Neural progenitor cell (in vitro differentiated cells): Measurements from ENCODE around the gene HDAC4. TPM values are rescaled to one million over a fixed set of nuclear protein-coding genes. Genes with fewer than 3 reads are reported as not detected.
A peak's percentile ranks its signal among the peaks of the same experiment; 100 is the strongest.

Experiments used
- DNase-seq: peaks from one replicate; pipeline ENCODE4 v3.0.0-alpha.2; 2016; ENCODE audit warnings: low spot score
- H2AFZ ChIP-seq: fragments of 200-600 bp; sonication (generic); replicated peaks from 2 replicates; pipeline ENCODE4 v1.6.1; 2016; ENCODE audit warnings: antibody characterized with exemption
- H3F3A ChIP-seq: fragments of 200-600 bp; sonication (generic); 2 replicates; pipeline ENCODE4 v1.6.1; 2016; ENCODE audit warnings: antibody characterized with exemption, low read depth
- H3K27ac ChIP-seq: fragments of 200-600 bp; sonication (generic); 2 replicates; pipeline ENCODE4 v1.5.1; 2016; ENCODE audit warnings: mild to moderate bottlenecking
- H3K27me3 ChIP-seq: fragments of 200-600 bp; sonication (generic); 2 replicates; pipeline ENCODE4 v1.6.1; 2016; ENCODE audit warnings: mild to moderate bottlenecking, moderate library complexity
- H3K36me3 ChIP-seq: fragments of 200-600 bp; sonication (generic); 2 replicates; pipeline ENCODE4 v1.5.1; 2016
- H3K4me1 ChIP-seq: fragments of 200-600 bp; sonication (generic); 2 replicates; pipeline ENCODE4 v1.6.1; 2016; ENCODE audit warnings: mixed run types
- H3K4me2 ChIP-seq: fragments of 200-600 bp; sonication (generic); 2 replicates; pipeline ENCODE4 v1.6.1; 2016
- H3K4me3 ChIP-seq: fragments of 200-600 bp; sonication (generic); 2 replicates; pipeline ENCODE4 v1.5.1; 2016
- H3K79me2 ChIP-seq: fragments of 200-600 bp; sonication (generic); 2 replicates; pipeline ENCODE4 v1.6.1; 2016; ENCODE audit warnings: low read depth
- H3K9ac ChIP-seq: fragments of 200-600 bp; sonication (generic); 2 replicates; pipeline ENCODE4 v1.6.1; 2016
- H3K9me3 ChIP-seq: fragments of 200-600 bp; sonication (generic); 2 replicates; pipeline ENCODE4 v1.5.1; 2016; ENCODE audit warnings: low read depth
- H4K20me1 ChIP-seq: fragments of 200-600 bp; sonication (generic); 2 replicates; pipeline ENCODE4 v1.6.1; 2016; ENCODE audit warnings: low read depth
- H3K27ac Mint-ChIP-seq: 3 replicates; pipeline ENCODE4 v1.8.0; 2021; ENCODE audit warnings: mixed read lengths
- H3K27me3 Mint-ChIP-seq: 2 replicates; pipeline ENCODE4 v1.8.0; 2022; ENCODE audit warnings: low read depth, mild to moderate bottlenecking, inconsistent platforms, moderate library complexity, mixed read lengths; ENCODE audit not compliant: insufficient read depth
- H3K36me3 Mint-ChIP-seq: 3 replicates; pipeline ENCODE4 v1.8.0; 2021; ENCODE audit warnings: mixed read lengths
- H3K4me1 Mint-ChIP-seq: 3 replicates; pipeline ENCODE4 v1.8.0; 2021; ENCODE audit warnings: mixed read lengths
- H3K4me3 Mint-ChIP-seq: 3 replicates; pipeline ENCODE4 v1.8.0; 2021; ENCODE audit warnings: mild to moderate bottlenecking, moderate library complexity, mixed read lengths
- H3K9me3 Mint-ChIP-seq: 3 replicates; pipeline ENCODE4 v1.8.0; 2020; ENCODE audit warnings: mixed read lengths
- EZH2 ChIP-seq: fragments of 200-600 bp; sonication (generic); IDR thresholded peaks from 2 replicates; pipeline ENCODE4 v1.6.1; 2017; ENCODE audit warnings: antibody characterized with exemption, mild to moderate bottlenecking, moderate library complexity
- EZH2phosphoT487 ChIP-seq: fragments of 200-600 bp; sonication (generic); IDR thresholded peaks from 2 replicates; pipeline ENCODE4 v1.6.1; 2017; ENCODE audit warnings: antibody characterized with exemption
- total RNA-seq: library from RNA; depleted of rRNA; stranded (reverse); fragments of >200 nt; gene quantifications from 2 replicates; pipeline ENCODE4 v1.2.3, GENCODE V29; 2015; ENCODE audit warnings: low replicate concordance
- TF ChIP-seq, protein P1 (sequence below): fragments of 200-600 bp; sonication (generic); IDR thresholded peaks from 2 replicates; pipeline ENCODE4 v1.5.1; 2017; ENCODE audit warnings: antibody characterized with exemption, mild to moderate bottlenecking

HDAC4 gene
- total RNA-seq, 1 donor from 2014 or later = 36.0 TPM

DNA sequence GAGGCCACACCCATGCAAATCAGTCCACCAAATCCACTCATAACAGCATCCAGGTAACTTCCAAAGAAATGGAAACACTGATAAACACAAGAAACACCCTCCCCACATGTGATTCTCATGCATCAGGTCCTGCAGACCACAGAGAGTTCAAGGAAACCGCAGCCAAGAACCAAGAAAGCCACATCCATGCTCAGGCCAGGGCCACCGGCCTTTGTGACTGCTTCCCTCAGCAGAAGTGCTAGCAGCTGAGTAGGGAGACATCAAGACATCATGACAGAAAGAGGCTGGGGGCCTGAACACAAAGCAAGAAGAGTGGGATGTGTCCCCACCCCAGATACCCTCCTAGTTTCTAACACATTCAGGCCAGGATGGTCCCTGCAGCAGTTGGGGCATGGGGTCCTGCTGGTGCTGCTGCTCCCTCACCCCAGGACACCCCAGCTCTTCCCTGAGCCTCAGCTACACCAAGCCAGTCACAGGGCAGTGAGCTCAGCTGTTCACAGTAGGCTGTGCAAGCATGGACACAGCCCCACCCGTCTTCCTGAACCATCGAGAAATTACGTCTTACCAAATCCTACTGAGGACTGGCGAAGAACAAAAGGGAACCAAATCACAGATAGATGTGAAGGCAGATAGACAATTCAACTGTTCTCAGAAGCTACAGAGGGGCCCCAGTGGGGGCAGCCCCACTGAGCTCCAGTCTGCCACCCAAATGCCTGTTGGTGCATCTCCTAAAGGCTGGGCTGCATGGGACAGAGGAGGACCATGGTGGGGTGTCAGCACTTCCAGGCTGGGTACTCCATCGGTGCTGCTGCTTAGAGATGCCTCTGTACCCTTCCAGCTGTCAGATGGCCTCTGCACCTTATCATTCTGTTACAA lies 60.9 kb downstream of the HDAC4 start:
- Histone ChIP-seq H3K27me3 (no peaks in the 10 kb centered on the region), H3K4me2 (no peak overlapping the region), H4K20me1 (peaks cover 43% of the 10 kb centered on the region), H3K9ac (no peak overlapping the region), H3K4me1 (no peaks in the 10 kb centered on the region), H3K36me3 (no peaks in the 10 kb centered on the region), H3K79me2 (peaks cover 93% of the 10 kb centered on the region), H2AFZ (no peak overlapping the region), H3K27ac (no peak overlapping the region), H3K9me3 (no peaks in the 10 kb centered on the region), H3K4me3 (no peak overlapping the region), H3F3A (no peaks in the 10 kb centered on the region)
- Mint-ChIP-seq H3K4me3 (no peak overlapping the region), H3K36me3 (peaks cover 38% of the 10 kb centered on the region), H3K9me3 (peaks cover 5% of the 10 kb centered on the region), H3K27ac (no peak overlapping the region), H3K4me1 (peaks cover 6% of the 10 kb centered on the region), H3K27me3 (peaks cover 6% of the 10 kb centered on the region)
- no peak for TF ChIP-seq EZH2
- DNase-seq = no peak

DNA sequence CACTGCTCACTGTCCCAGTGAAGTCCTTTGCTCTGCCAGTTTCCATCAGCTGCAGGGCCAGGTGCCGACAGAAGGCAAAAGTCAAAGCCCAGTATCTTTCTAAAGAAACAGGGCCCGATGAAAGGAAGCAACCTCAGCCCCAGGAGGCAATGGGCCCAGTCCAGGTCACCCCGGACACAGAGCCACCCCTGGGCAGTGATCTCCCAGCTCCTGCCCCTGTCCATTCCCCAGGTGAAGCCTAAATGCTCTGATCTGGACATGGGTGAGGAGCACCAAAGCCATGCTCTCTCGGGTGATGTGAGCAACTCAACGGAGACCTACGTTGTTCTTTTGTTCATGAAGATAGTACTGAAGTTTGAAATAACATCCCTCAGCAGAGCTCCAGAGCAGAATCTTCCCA lies 61.6 kb downstream of the HDAC4 start:
- no peak overlapping the region for H3K4me3 Mint-ChIP-seq
- no peaks in the 10 kb centered on the region for H3K9me3 ChIP-seq
- H4K20me1 ChIP-seq = peaks cover 42% of the 10 kb centered on the region
- H2AFZ ChIP-seq = no peak overlapping the region
- H3K27ac Mint-ChIP-seq = no peak overlapping the region
- H3K9ac ChIP-seq = no peak overlapping the region
- H3F3A ChIP-seq = no peaks in the 10 kb centered on the region
- peaks cover 5% of the 10 kb centered on the region for H3K9me3 Mint-ChIP-seq
- no peaks in the 10 kb centered on the region for H3K36me3 ChIP-seq
- peaks cover 6% of the 10 kb centered on the region for H3K4me1 Mint-ChIP-seq
- H3K4me2 ChIP-seq = no peak overlapping the region
- peaks cover 35% of the 10 kb centered on the region for H3K36me3 Mint-ChIP-seq
- no peaks in the 10 kb centered on the region for H3K27me3 ChIP-seq
- no peak overlapping the region for H3K4me3 ChIP-seq
- no peak for DNase-seq
- peaks cover 98% of the 10 kb centered on the region for H3K79me2 ChIP-seq
- no peak overlapping the region for H3K27ac ChIP-seq
- peaks cover 6% of the 10 kb centered on the region for H3K27me3 Mint-ChIP-seq
- TF ChIP-seq EZH2 = no peak
- H3K4me1 ChIP-seq = no peaks in the 10 kb centered on the region

- H3K4me3 Mint-ChIP-seq = no peak overlapping the region
- no peaks in the 10 kb centered on the region for H3K9me3 ChIP-seq
- H4K20me1 ChIP-seq = peaks cover 38% of the 10 kb centered on the region
- H3K27me3 ChIP-seq = no peaks in the 10 kb centered on the region
- DNase-seq = no peak
- H3K4me1 ChIP-seq = no peaks in the 10 kb centered on the region
- no peak overlapping the region for H3K4me2 ChIP-seq
- H3K4me1 Mint-ChIP-seq = peaks cover 6% of the 10 kb centered on the region
- H3K27ac ChIP-seq = no peak overlapping the region
- no peak overlapping the region for H2AFZ ChIP-seq
- H3K9ac ChIP-seq = no peak overlapping the region
- peak overlapping the region; percentile 65 for H3K27ac Mint-ChIP-seq
- peaks cover 98% of the 10 kb centered on the region for H3K79me2 ChIP-seq
- TF ChIP-seq, protein P1, sequence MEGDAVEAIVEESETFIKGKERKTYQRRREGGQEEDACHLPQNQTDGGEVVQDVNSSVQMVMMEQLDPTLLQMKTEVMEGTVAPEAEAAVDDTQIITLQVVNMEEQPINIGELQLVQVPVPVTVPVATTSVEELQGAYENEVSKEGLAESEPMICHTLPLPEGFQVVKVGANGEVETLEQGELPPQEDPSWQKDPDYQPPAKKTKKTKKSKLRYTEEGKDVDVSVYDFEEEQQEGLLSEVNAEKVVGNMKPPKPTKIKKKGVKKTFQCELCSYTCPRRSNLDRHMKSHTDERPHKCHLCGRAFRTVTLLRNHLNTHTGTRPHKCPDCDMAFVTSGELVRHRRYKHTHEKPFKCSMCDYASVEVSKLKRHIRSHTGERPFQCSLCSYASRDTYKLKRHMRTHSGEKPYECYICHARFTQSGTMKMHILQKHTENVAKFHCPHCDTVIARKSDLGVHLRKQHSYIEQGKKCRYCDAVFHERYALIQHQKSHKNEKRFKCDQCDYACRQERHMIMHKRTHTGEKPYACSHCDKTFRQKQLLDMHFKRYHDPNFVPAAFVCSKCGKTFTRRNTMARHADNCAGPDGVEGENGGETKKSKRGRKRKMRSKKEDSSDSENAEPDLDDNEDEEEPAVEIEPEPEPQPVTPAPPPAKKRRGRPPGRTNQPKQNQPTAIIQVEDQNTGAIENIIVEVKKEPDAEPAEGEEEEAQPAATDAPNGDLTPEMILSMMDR = no peak
- no peak for TF ChIP-seq EZH2phosphoT487
- no peak for TF ChIP-seq EZH2
- no peaks in the 10 kb centered on the region for H3K36me3 ChIP-seq
- H3K36me3 Mint-ChIP-seq = peaks cover 32% of the 10 kb centered on the region
- H3K4me3 ChIP-seq = no peak overlapping the region
- no peaks in the 10 kb centered on the region for H3F3A ChIP-seq
- peaks cover 6% of the 10 kb centered on the region for H3K27me3 Mint-ChIP-seq
- peaks cover 5% of the 10 kb centered on the region for H3K9me3 Mint-ChIP-seq
Measured at GRCh38 chr2:239337877-239338484, 62.8 kb downstream of the HDAC4 start.

DNA sequence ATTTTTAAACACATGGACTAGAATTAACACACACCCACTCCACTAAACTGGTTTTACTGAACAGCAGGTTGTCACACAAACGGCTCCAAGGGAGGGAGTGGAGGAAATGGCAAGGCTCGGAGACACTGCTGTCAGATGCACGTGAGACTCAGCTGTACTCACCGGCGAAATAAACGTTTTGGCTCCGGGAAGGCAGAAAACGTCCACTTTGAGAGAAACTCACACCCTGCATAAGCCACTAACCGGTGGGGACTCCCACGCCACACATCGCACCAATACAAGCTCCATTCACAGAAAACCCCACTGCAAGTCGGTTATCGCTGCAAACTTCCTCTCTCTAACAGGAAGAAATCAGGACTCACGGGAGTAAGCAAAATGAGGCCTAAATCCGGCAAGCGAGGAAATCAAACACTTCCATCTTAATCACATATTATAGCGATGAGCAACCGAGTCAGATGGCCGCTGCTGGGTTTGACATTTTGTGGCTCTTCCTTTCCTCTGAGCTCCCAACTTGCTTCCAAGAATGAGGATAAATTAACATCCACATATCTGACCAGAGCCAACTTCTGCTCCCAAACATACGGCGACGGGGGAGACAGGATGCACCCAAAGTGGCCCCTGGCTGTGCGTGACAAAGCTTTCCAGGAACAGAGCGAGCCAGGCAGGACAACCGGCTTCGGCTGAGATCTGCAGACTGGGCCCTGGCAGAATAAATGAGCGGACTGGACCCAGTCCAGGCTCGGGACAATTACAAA lies 63.5 kb downstream of the HDAC4 start:
- Histone ChIP-seq H3K4me1 (no peaks in the 10 kb centered on the region), H3K27me3 (no peaks in the 10 kb centered on the region), H4K20me1 (peaks cover 38% of the 10 kb centered on the region), H3K4me3 (no peak overlapping the region), H3K9ac (no peak overlapping the region), H3K4me2 (no peak overlapping the region), H3F3A (no peaks in the 10 kb centered on the region), H3K36me3 (no peaks in the 10 kb centered on the region), H2AFZ (no peak overlapping the region), H3K27ac (no peak overlapping the region), H3K9me3 (no peaks in the 10 kb centered on the region), H3K79me2 (peaks cover 98% of the 10 kb centered on the region)
- no peak for DNase-seq
- Mint-ChIP-seq H3K9me3 (peaks cover 5% of the 10 kb centered on the region), H3K27me3 (peaks cover 6% of the 10 kb centered on the region), H3K27ac (peak overlapping the region; percentile 12), H3K4me1 (peaks cover 6% of the 10 kb centered on the region), H3K4me3 (no peak overlapping the region), H3K36me3 (peaks cover 29% of the 10 kb centered on the region)
- TF ChIP-seq, protein P1 = no peak
- TF ChIP-seq EZH2 (no peak), EZH2phosphoT487 (no peak)
